Frontal cortex (tissue), 4 donors: Measurements from ENCODE around the gene RANBP2. TPM values are rescaled to one million over a fixed set of nuclear protein-coding genes. Genes with fewer than 3 reads are reported as not detected.

Experiments used
- DNase-seq, 2 donors: peaks; one replicate each; pipeline ENCODE4 v3.0.0; 2012; ENCODE audit warnings: low spot score in 2 of 2
- FAIRE-seq: peaks from 2 replicates; lab custom pipeline; 2012; peaks lifted over from hg19 to GRCh38; lab: Jason Lieb, UNC
- small RNA-seq: library from RNA; depleted of rRNA; stranded (forward); fragments of <200 nt; gene quantifications from one replicate; pipeline ENCODE3, GENCODE V24; 2014
- total RNA-seq: library from RNA; depleted of rRNA; stranded (reverse); fragments of >200 nt; gene quantifications from one replicate; pipeline ENCODE4 v1.2.3, GENCODE V29; 2014
- donor health status: control.
- donor health status: control.
- donor health status: control.

Gene RANBP2
- total RNA-seq, 1 donor from 2014 or later: 76.2 TPM

- FAIRE-seq: no peak
These were observed 110.5 kb downstream of the RANBP2 start for GRCh38 chr2:108829578-108830310.

GRCh38 chr2:108833219-108833618 lies 113.9 kb downstream of the RANBP2 start:
- FAIRE-seq: no peak
- no peak for DNase-seq

More at GRCh38 chr2:108829578-108830310, 110.5 kb downstream of the RANBP2 start:
- DNase-seq: no peak

GRCh38 chr2:108834620-108835019 lies 115.3 kb downstream of the RANBP2 start:
- DNase-seq: no peak
- FAIRE-seq: no peak

- no peak for DNase-seq
- no peak for FAIRE-seq
These were observed 115.8 kb downstream of the RANBP2 start for GRCh38 chr2:108835040-108835439.

Small RNA genes lying within 50 kb of the gene (small RNA-seq; reads per million reads assigned to genes)
- gene AC010095.1: not detected

Other genes starting within 250 kb of the RANBP2 start
- 11.8 TPM for gene LIMS1, start 185.0 kb upstream of the RANBP2 start, total RNA-seq
- gene CCDC138, start 67.3 kb downstream of the RANBP2 start, total RNA-seq: 51.8 TPM